ENCODE results near the gene CDKN2B-AS1.
"Not testable (repeated sequence)": the region's sequence is repeated elsewhere in the genome, so short reads cannot be mapped to it uniquely, and the experiment has no call there.

The CDKN2B-AS1 gene

DNA sequence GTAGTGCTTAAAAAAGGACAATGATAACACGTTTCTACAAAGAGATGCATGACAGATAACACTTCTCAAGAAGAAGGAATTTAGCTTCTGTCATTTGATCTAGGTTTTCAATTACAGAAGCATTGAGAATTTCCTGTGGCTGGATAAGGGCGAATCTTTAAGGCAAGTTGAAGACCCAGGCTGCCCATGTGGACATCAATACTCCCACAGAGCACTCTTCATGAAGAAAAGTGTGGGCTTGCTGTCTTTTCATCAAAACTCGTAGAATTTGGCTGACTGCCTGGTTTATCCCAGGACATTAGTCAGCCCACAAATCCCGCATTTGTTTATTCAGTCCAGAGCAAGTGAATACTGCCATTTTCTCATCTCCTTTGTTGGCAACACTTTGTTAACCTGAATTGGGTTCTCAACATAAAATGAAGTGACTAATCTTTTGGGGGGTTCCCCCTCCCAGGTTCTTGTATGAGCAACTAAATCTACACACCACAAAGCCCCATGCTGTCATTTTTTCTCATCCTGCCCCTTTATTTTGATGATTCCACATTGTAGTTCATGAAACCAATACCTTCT is 57.9 kb downstream of the CDKN2B-AS1 start:
- TF ChIP-seq, protein P1, sequence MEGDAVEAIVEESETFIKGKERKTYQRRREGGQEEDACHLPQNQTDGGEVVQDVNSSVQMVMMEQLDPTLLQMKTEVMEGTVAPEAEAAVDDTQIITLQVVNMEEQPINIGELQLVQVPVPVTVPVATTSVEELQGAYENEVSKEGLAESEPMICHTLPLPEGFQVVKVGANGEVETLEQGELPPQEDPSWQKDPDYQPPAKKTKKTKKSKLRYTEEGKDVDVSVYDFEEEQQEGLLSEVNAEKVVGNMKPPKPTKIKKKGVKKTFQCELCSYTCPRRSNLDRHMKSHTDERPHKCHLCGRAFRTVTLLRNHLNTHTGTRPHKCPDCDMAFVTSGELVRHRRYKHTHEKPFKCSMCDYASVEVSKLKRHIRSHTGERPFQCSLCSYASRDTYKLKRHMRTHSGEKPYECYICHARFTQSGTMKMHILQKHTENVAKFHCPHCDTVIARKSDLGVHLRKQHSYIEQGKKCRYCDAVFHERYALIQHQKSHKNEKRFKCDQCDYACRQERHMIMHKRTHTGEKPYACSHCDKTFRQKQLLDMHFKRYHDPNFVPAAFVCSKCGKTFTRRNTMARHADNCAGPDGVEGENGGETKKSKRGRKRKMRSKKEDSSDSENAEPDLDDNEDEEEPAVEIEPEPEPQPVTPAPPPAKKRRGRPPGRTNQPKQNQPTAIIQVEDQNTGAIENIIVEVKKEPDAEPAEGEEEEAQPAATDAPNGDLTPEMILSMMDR (IDR thresholded peaks at IDR 0.05; ENCODE audit: low read depth, low read length): no peak
- H3K4me3 ChIP-seq (replicated peaks in 1 of 2; ENCODE audit: low read depth in 2 of 2, low read length in 2 of 2): no peak overlapping the region

DNA sequence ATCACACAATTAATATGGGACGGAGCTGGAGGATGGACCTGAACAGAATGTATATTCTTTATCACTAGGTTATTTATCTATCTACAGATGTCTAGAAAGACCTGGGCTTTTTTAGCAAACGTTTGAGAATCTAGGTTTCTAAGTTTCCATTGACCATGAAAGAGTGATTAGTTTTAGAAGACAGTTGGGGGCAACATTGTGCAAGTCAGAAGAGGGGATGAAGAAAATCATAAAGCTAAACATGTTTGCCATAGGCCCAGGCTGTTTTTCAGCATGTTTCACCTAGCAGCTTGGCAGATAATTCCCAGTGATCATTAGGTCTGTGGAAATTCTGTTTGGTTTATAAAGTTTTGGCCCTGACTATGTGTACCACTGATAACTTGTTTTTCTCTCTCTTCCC is 58.6 kb downstream of the CDKN2B-AS1 start:
- DNase-seq (ENCODE audit: low read depth in 2 of 2): peak in 1 of 2 donors; percentile 28
- H3K4me3 ChIP-seq (replicated peaks in 1 of 2; ENCODE audit: low read depth in 2 of 2, low read length in 2 of 2): no peak overlapping the region
- TF ChIP-seq, protein P1 (IDR thresholded peaks at IDR 0.05; ENCODE audit: low read depth, low read length): no peak

More for the DNA sequence above, 57.9 kb downstream of the CDKN2B-AS1 start:
- DNase-seq (ENCODE audit: low read depth in 2 of 2): peak; percentile 86 to 97

DNA sequence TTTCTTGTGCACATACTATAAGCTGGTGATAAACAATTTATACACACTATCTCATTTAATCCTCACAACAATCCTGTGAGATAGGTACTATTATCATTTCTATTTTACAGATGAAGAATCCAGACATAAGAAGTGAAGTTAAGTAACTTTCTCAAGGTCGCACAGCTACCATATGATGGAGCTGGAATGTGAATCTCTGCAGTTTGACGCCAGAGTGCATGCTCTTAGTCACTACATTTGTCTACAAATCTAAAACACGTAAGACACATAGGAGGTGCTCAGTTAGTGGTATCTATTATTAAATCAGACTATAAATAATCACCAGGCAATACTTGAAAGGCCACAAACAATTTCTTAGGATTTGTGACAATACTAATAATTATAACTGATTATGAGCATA is 59.5 kb downstream of the CDKN2B-AS1 start:
- DNase-seq (ENCODE audit: low read depth in 2 of 2): peak in 1 of 2 donors; percentile 64
- no peak overlapping the region for H3K4me3 ChIP-seq (replicated peaks in 1 of 2; ENCODE audit: low read depth in 2 of 2, low read length in 2 of 2)
- TF ChIP-seq, protein P1 (IDR thresholded peaks at IDR 0.05; ENCODE audit: low read depth, low read length): no peak

DNA sequence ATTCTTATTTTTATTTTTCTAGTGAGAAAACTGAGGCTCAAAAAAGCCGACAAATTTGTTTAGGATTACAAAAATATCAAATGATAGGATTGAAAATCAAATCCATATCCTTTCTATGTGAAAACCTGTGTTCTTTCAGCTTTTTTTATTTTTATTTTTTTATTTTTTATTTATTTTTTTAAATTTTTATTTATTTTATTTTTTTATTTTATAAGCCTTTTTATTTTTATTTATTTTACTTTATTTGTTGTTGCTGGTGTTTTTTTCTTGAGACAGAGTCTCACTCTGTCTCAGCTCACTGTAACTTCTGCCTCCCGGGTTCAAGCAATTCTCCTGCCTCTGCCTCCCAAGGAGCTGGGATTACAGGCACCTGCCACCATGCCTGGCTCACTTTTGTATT is 59.9 kb downstream of the CDKN2B-AS1 start:
- H3K4me3 ChIP-seq (replicated peaks in 1 of 2; ENCODE audit: low read depth in 2 of 2, low read length in 2 of 2): no peak overlapping the region
- DNase-seq (ENCODE audit: low read depth in 2 of 2): no peak
- TF ChIP-seq, protein P1 (IDR thresholded peaks at IDR 0.05; ENCODE audit: low read depth, low read length): no peak

DNA sequence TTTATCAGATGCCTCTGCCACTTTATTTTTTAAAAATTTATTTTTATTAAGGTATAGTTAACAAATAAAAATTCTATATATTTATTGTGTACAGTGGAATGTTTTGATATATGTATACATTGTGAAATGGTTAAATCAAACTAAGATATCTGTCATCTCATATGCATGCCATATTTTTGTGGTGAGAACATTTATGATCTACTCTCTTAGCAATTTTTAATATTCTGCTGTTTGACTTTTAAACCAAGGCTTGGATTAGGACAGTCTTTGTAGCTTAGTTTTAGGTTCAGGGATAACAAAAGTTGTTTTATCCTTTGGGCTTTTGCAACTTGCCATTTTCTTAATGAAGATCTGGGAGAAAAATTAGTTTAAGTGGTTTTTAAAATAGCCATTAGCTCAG is 60.5 kb downstream of the CDKN2B-AS1 start:
- peak in 1 of 2 donors; percentile 59 for DNase-seq (ENCODE audit: low read depth in 2 of 2)
- TF ChIP-seq, protein P1 (IDR thresholded peaks at IDR 0.05; ENCODE audit: low read depth, low read length): no peak
- H3K4me3 ChIP-seq (replicated peaks in 1 of 2; ENCODE audit: low read depth in 2 of 2, low read length in 2 of 2): no peak overlapping the region

DNA sequence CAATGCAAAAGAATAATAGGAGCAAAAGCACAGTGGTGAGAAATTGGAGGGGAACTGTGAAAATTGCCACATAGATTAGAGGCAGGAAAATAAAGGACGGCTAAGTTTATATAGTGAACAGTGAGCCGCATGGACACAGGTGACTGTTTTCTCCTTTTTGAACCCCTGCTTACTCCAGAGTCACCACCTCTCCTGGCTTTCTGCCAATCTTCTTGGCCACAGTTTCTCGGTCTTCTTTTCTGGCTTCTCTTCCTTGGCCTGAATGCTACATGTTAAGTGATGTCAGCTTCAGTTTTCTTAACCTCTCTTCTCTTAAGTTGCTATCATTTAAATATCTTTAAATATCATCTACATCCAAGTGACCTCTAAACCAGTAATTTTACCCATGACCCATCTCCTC is 61.8 kb downstream of the CDKN2B-AS1 start:
- DNase-seq (ENCODE audit: low read depth in 2 of 2): no peak
- no peak overlapping the region for H3K4me3 ChIP-seq (replicated peaks in 1 of 2; ENCODE audit: low read depth in 2 of 2, low read length in 2 of 2)
- TF ChIP-seq, protein P1 (IDR thresholded peaks at IDR 0.05; ENCODE audit: low read depth, low read length): no peak

DNA sequence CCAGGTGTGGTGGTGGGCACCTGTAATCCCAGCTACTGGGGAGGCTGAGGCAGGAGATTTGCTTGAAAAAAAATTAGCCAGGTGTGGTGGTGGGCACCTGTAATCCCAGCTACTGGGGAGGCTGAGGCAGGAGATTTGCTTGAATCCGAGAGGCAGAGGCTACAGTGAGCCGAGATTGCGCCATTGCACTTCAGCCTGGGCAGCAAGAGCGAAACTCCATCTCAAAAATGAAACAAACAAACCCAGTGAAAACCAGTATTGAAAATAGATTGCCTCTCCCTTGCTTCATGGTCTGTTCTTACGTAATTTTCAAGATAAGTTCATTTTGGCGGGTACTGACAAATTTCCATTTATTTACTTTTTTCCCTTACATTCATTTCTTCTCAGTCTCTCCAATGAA is 63.4 kb downstream of the CDKN2B-AS1 start:
- not testable (repeated sequence) for H3K4me3 ChIP-seq (replicated peaks in 1 of 2; ENCODE audit: low read depth in 2 of 2, low read length in 2 of 2); DNase-seq (ENCODE audit: low read depth in 2 of 2)

Data from cardiac fibroblast (primary cell).